Adrenal gland (tissue), 12 donors: ENCODE data around the gene FASN. TPM values are rescaled to one million over a fixed set of nuclear protein-coding genes. Genes with fewer than 3 reads are reported as not detected.

ENCODE experiments used
- DNase-seq, 7 donors: peaks; one replicate each; pipeline ENCODE4 v3.0.0-alpha.2; 2019 to 2020
- H3K27ac ChIP-seq, 5 donors: fragments of 200-600 bp; sonication (generic) in 4 of 5; 1 replicate in 3 of 5; 2 replicates in 2 of 5; pipeline versions ENCODE4 v1.5.1 to v1.8.0; 2016 to 2020; ENCODE audit warnings: mild to moderate bottlenecking in 1 of 5
- H3K27me3 ChIP-seq: fragments of 200-600 bp; 2 replicates; pipeline ENCODE4 v1.8.0; 2021
- H3K36me3 ChIP-seq, 2 donors: fragments of 200-600 bp; replicated peaks in 1 of 2; 1 replicate in 1 of 2; 2 replicates in 1 of 2; pipeline versions ENCODE4 v1.5.1 to v1.8.0; 2018 to 2022
- H3K4me1 ChIP-seq, 2 donors: fragments of 200-600 bp; replicated peaks in 1 of 2; 1 replicate in 1 of 2; 2 replicates in 1 of 2; pipeline versions ENCODE4 v1.5.1 to v1.8.0; 2018 to 2021
- H3K4me3 ChIP-seq, 4 donors: fragments of 200-600 bp; sonication (generic) in 3 of 4; one replicate each; pipeline ENCODE4 v1.5.1; 2016 to 2018
- H3K9me3 ChIP-seq, 3 donors: fragments of 200-600 bp; sonication (generic) in 1 of 3; replicated peaks in 1 of 3; 1 replicate in 2 of 3; 2 replicates in 1 of 3; pipeline versions ENCODE4 v1.5.1 to v1.8.0; 2016 to 2021
- CTCF ChIP-seq, 6 experiments: fragments of 450-650 bp in 4 of 6; fragments of 200-600 bp in 2 of 6; sonication (generic) in 1 of 6; IDR thresholded peaks; 1 replicate in 5 of 6; 2 replicates in 1 of 6; pipeline versions ENCODE4 v1.5.1 to v1.8.0; 2016 to 2021; ENCODE audit warnings: antibody characterized with exemption in 6 of 6, mild to moderate bottlenecking in 2 of 6, moderate library complexity in 1 of 6
- POLR2A ChIP-seq, 2 donors: fragments of 450-650 bp; IDR thresholded peaks; one replicate each; pipeline ENCODE4 v1.6.1; 2017; ENCODE audit warnings: antibody characterized with exemption in 2 of 2, mild to moderate bottlenecking in 2 of 2, moderate library complexity in 1 of 2
- WGBS, 4 donors: extraction: QIAGEN DNeasy Blood & Tissue Kit in 2 of 4; methylation state at CpG; one replicate each; pipeline versions ENCODE4 v1.1.5 to v1.1.7; 2013 to 2017; 5-methylcytosine and 5-hydroxymethylcytosine counted together
- intact Hi-C, 2 donors: fragments of 100-400 bp; cut with DNase I; formaldehyde crosslinking; loops; one replicate each; pipeline versions ENCODE4 v1.14.1 to v1.15.0; 2022 to 2023
- polyA plus RNA-seq, 3 donors: library from polyadenylated mRNA; stranded (reverse); fragments of 200-250 nt in 2 of 3; fragments of 350-450 nt in 1 of 3; fragmentation: Illumina TruSeq in 1 of 3; extraction: RNeasy Lipid Tissue Mini Kit (QIAGEN cat#74804) in 1 of 3; gene quantifications; one replicate each; pipeline ENCODE4 v1.2.3, GENCODE V29; 2013 to 2014
- total RNA-seq, 9 donors: library from RNA; depleted of rRNA in 4 of 9; stranded (reverse); fragments of >200 nt in 4 of 9; fragments of 120-200 nt in 1 of 9; fragmentation: NEBNext Ultra II Directional in 1 of 9; extraction: Animal tissue kit (Norgen Biotek cat#: 25700) in 1 of 9; gene quantifications; one replicate each; pipeline versions ENCODE4 v1.1.0 to v1.2.4, GENCODE V29; 2013 to 2023
- donor health status: healthy with polysubstance abuse.
- donor health status: Bipolar disorder and iron deficiency.
- donor health status: DM: yes; HTN: yes; CAD: no.
- donor health status: DM: no; HTN: no; CAD: no.
- donor health status: DM: no; HTN: no; CAD: no.
- donor health status: DM: yes; HTN: yes; CAD: no.

FASN gene
- total and polyA plus RNA-seq, 12 donors = 18.9 to 276 (median 79.7) TPM

- intact Hi-C loops = no loop called here
- H3K36me3 ChIP-seq = peaks cover 0 to 100% of the 10 kb centered on the region in 2 donors
These were observed 10.8 kb downstream of the FASN start for GRCh38 chr17:82086941-82087906.

DNA sequence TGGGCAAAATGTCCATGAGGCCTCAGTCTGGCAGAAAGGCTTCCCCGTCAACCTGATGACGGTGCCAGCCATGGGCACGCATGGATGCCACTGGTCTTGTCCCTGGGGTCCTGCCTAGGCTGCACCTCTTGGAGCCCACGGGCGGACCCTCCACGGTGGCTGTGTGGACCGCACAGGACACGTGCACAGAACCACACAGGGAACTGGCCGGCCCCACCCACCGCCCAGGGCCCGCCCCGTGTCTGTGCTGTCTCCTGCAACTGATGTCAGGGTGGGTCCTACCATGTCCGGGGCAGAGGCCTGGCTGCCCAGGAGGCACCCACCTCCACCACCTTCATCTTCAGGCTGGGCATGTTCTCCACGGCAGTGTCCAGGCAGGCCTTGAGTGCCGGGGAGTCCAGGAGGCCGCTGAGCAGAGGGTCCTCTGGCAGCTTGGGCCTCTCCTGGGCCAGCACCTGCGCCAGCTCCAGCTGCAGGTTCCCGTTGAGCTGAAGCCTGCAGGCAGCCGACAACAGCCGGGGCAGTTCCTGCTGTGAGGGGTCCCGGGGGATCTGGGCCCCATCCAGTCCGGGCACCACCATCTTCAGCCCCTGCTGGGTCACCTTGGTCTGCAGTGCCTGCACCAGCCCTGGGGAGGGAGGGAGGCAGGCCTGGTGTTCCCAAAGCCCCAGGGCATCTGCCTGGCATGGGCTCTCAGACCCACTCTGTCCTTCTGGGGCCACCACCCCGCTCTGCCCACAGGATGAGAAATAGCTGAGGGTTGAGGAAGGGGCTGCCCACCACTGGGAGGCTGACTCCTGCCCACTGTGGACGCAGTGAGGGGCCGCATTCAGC lies 11.9 kb downstream of the FASN start:
- Histone ChIP-seq H3K4me1 (no peaks in the 10 kb centered on the region), H3K27ac (no peak overlapping the region), H3K4me3 (no peak overlapping the region), H3K36me3 (peaks cover 0 to 97% of the 10 kb centered on the region in 2 donors), H3K27me3 (no peaks in the 10 kb centered on the region), H3K9me3 (no peaks in the 10 kb centered on the region)
- whole genome bisulfite sequencing, 4 donors = 85 to 91% (median 91%) methylated on average over 16 to 25 of the region's 25 CpGs; no CpG with 5 or more reads in 1 of the 4 donors
- DNase-seq = no peak
- intact Hi-C loops = no loop called here
- no peak for TF ChIP-seq POLR2A (IDR thresholded peaks at IDR 0.05)
- no peak for TF ChIP-seq CTCF (IDR thresholded peaks at IDR 0.05)

More at GRCh38 chr17:82086941-82087906, 10.8 kb downstream of the FASN start:
- H3K4me1 ChIP-seq = no peaks in the 10 kb centered on the region
- WGBS, 4 donors = 83 to 90% (median 88%) methylated on average over 14 to 39 of the region's 39 CpGs
- TF ChIP-seq CTCF (IDR thresholded peaks at IDR 0.05) (no peak), POLR2A (IDR thresholded peaks at IDR 0.05) (no peak)
- H3K27me3 ChIP-seq = no peaks in the 10 kb centered on the region
- no peak overlapping the region for H3K4me3 ChIP-seq
- DNase-seq = no peak
- no peak overlapping the region for H3K27ac ChIP-seq
- no peaks in the 10 kb centered on the region for H3K9me3 ChIP-seq

DNA sequence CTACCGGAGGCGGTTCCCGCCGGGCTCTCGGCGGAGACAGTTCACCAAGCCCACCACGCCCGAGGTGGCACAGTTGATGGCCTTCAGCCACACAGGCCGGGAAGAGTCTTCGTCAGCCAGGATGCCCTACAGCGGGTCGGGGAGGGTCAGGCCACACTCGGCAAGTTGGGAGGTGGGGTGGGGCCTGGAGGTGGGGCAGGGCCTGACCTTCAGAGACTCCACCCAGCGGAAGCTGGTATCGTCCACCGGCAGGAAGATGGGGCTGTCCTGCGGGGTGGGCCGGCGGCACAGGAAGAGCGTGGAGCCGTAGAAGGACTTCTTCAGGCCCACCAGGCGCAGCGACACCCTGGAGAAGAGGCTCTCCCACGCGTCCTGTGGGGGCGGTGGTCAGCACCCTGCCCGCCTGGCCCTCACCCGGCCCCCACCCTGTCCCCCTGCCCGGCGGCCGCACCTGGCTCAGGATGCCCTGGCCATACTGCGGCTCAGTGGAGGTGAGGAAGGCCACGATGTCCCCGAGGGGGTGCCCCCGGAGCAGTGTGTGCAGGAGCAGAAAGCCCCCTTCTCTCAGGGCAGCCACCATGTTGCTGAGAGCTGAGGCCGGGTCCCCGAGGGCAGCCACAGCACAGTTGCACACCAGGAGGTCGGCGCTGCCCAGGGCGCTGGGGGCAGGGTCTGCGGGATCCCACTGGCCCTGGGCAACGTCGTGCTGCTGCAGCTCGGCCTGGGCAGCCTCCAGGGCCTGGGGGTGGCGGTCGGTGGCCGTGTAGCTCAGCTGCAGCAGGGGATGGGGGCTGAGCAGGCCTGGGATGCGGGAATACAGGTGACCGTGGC lies 12.8 kb downstream of the FASN start:
- H3K27me3 ChIP-seq = no peaks in the 10 kb centered on the region
- no peaks in the 10 kb centered on the region for H3K4me1 ChIP-seq
- no peak overlapping the region for H3K27ac ChIP-seq
- intact Hi-C loops = no loop called here
- H3K4me3 ChIP-seq = no peak overlapping the region
- no peak for DNase-seq
- H3K9me3 ChIP-seq = no peaks in the 10 kb centered on the region
- peaks cover 0 to 97% of the 10 kb centered on the region in 2 donors for H3K36me3 ChIP-seq
- 88 to 91% (median 89%) methylated on average over 22 to 49 of the region's 49 CpGs for WGBS, 4 donors
- no peak for TF ChIP-seq CTCF (IDR thresholded peaks at IDR 0.05)
- TF ChIP-seq POLR2A (IDR thresholded peaks at IDR 0.05) = no peak
